HG03039 (cell line): ENCODE measurements around the gene EXOC4.

ENCODE experiments used
- ATAC-seq: cut with Tn5 transposase; IDR thresholded peaks from one replicate; pipeline ENCODE4 v1.9.1; 2021; ENCODE audit warnings: mild to moderate bottlenecking, moderate library complexity; ENCODE audit not compliant: unreplicated experiment

EXOC4 gene

GRCh38 chr7:133851411-133851810 lies 598.5 kb downstream of the EXOC4 start:
- ATAC-seq, result no peak

DNA sequence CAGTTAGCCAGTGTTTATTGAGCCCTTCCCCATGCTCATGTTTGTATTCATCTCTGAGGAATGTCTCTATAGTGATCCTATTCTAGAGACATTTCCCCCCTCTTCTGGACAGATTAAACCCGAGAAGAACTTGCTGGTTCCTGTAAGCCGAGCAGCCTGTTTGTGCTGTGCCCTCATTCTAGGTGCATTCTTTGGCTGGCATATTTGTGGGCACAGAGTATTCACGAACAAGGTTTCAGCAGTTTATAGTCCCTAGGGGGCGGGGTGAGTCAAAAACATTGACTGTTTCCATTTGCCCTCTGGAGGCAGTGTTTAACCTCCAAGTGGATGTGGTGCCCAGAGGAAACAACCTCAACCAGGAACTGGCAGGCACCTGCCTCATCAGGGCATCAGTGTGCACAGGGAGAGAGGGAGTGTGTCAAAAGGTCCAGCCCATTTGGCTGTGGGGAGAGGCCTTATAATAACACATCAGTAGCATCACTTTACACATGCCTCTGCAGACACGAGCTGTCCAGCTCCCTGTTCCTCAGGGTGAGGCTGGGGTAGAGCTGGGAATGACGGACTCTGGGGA lies 600.9 kb downstream of the EXOC4 start:
- no peak for ATAC-seq

DNA sequence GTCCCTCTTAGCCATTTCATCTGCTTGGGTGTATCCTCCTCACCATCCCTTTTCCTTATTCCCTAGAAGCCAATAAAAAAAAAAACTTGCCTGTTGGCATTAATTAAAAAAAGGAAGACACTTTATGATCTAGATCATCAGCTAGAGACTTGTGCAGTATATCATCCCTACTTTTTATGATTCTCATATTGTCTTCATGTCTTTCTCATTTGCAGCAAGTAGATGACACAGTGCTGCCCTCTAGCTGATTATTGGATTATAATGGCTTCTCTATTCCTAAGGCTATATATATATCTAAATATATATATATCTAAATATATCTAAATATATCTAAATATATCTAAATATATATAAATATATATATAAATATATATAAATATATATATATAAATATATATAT lies 601.9 kb downstream of the EXOC4 start:
- no peak for ATAC-seq

DNA sequence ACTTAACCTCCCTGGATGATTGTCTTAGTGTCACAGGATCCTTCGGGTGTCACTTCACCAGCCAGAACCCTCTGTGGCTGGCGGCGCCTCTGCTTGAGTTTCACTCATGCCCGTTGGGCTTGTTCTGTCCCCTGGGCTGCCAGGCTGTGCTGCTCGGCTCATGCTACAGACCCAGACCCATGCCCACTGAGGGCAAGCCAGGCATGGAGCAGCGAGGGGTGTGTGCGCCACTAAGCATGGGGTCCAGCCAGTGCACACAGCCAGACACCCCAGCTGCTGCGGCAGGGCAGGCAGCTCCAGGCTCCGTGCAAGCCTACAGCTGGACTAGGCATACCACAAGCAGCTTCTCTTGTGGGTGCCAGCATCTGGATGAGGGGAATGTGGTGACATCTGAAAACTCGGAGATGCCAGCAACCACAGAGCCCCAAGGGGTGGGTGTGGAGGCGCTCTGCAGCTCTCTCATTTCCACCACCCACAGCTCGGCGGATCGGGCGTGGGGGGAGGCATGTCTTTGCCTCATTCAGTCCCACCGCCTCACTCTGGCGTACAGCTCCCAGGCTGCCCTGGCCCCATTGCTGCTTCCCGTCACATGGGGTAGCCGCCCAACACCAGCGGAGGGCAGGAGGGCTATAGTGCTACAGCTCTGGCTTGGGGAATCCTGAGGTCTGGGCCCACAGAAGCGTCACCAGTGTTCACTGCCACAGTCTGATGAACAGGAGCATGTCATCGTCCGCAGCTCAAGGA lies 604.7 kb downstream of the EXOC4 start:
- ATAC-seq, result no peak

DNA sequence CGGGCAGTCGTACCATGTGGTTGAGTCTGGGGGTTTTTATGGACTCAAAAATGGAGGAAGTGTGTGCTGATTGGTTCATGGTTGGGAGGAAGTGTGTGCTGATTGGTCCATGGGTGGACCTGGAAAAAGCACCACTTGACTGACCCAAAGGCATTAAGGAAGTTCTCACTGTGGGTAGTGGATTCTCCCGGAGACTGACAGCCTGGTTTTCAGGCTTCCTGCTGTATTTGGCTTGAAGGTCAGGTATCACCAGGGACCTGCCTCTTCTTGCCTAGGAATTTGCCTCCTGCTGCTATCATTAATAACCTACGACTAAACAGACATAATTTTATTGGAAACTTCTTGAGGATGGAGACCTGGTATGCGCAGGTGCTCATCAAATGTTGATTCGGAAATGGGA lies 605.4 kb downstream of the EXOC4 start:
- ATAC-seq, result no peak

GRCh38 chr7:133859231-133859630 lies 606.4 kb downstream of the EXOC4 start:
- ATAC-seq, result no peak

- ATAC-seq, result no peak
Observed at GRCh38 chr7:133859871-133860450, 607.1 kb downstream of the EXOC4 start.

- ATAC-seq, result no peak
Observed at GRCh38 chr7:133860628-133861335, 607.9 kb downstream of the EXOC4 start.

DNA sequence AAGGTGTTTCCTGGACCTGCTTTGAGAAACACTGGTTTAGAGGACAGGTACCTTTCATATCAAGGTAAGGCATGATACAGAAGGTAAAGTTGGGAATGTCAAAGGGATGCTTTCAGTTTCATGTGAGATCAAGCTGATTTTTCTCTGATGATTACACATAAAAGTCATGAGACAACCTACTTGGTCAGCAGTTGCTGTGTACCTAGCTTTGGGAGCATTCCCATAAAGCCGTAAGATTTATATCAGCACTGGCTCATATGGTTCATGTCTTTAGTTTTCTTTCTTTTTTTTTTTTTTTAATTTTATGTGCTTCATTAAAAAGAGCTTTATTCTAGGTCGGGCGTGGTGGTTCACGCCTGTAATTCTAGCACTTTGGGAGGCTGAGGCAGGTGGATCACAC lies 609.0 kb downstream of the EXOC4 start:
- no peak for ATAC-seq

- ATAC-seq, result no peak
Observed at GRCh38 chr7:133863362-133864061, 610.6 kb downstream of the EXOC4 start.

GRCh38 chr7:133869556-133869955 lies 616.7 kb downstream of the EXOC4 start:
- no peak for ATAC-seq

DNA sequence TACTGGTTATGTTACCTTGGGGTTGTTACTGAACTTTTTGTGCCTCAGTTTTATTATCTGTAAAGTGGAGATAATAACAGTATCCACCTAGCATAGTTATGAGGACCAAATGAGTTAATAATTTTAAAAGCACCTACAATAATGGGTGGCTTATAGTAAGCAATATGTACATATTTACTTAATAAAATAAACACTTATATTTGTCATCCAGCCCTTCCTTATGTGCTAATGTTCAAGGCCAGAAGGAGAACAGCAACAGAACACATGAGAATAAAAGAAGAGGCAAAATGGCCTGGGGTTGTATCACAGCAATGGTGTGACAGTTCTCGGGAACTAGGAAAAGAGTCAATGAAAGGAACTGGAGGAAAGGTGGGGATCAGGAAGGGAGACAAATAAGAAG lies 618.9 kb downstream of the EXOC4 start:
- no peak for ATAC-seq

DNA sequence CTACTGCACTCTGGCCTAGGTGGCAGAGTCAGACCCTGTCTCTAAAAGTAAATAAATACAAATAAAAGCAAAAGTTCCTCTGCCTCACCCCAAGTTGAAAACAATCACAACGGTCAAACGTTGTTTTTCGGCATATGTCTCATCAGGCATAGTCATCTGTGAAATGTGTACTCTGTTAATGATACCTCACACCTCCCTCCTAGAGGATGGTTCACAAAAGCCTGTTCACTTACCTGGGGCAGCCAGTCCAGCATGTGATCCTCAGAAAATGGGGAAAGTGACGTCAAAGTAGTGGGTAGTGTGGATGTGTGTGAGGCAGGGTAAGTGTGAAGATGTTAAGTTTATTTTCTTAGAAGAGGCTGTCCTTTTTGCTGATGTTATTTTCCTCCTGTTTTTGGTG lies 620.3 kb downstream of the EXOC4 start:
- ATAC-seq, result no peak

DNA sequence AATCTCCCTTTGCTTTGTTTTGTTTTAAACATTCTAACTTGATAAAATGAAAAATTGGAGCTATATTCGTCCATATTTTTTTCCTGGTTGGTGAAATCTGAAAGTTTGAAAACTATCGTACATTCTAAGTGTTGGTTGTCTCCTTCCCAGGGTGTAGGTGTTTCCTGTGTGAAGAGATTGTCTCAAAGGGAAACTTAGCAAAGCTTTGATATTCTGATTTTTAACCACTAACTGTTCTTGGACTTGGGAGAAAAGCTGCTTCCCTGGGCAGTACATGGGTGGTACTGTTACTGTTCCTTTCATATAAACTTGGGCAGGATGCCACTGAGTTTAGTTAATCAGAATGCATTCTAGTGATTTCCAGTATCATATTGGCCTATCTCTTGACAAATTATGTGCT lies 620.8 kb downstream of the EXOC4 start:
- no peak for ATAC-seq

DNA sequence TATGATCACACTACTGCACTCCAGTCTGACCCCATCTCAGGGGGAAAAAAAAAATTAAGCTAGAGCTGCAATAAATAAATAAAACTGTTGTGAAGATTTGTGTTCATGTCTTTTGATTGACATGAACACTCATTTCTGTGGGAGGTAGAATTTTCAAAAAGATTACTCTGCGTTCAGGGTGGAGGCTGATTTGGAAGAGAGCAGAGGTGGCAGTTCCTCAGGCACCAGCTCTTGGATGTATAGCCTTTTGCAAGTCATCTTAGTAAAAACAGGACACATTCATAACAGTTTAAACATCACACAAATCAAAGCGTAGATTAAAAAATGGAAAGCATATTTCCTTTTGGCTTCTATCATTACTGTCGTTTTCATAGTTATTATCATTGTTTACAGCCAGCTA lies 630.7 kb downstream of the EXOC4 start:
- no peak for ATAC-seq

- no peak for ATAC-seq
Observed at GRCh38 chr7:133885213-133885612, 632.3 kb downstream of the EXOC4 start.

DNA sequence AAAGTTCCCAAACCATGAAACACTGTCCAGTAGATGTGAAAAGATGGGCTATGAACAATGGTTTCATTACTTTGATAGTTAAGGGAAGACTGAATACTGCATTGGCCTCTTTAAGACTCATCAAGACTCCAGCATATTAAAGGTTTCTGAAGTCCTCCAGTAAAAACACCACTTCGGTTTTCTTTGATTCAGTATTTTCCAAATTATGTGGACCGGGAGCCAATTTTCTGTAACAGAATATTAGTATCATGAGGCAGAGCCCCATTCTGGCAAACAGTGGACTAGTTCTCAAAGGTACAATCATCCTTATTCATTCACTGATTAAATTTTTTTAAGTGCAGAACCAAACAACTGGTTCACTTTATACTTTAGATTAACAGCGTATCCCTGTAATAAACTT lies 633.2 kb downstream of the EXOC4 start:
- no peak for ATAC-seq

GRCh38 chr7:133886797-133887196 lies 633.9 kb downstream of the EXOC4 start:
- ATAC-seq, result no peak

- no peak for ATAC-seq
Observed at GRCh38 chr7:133887459-133887858, 634.6 kb downstream of the EXOC4 start.

DNA sequence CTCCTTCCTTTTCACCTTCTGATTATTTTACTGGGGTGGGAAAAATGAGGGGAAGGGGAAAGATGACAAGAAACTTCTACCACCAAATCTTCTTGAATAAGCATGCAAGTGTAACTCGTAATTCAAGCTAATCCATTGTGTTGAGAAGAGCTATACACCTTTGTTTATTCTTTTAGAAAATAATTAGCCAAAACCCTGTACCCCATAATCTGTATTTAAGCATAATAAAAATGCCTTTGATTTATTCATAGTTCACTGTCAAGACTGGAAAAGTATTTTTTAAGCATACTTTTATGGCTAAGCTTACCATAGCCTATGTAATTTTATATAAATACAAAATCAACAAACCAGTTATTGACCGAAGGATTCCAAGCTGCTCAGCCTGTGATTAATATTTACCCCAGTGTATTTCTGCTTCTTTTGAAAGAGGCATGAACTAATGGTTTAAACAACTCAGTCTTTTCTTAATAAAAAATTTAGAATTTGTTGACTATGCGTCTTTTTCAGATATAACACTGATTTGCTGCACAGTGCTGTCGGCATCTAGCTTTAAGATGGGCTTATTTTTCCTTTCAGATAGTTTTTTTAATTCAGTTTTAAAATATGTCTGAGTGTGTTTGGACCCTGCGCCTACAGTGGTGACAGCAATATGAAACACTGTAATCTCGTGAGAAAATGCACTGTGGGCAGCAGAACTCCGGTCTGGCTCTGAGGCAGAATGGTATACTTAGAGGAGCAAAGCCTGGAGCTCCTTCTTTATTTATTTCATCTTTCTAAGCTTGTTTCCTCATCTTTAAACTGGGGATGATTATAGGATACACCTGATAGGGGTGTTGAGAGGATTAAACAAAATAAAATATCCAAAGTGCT lies 635.4 kb downstream of the EXOC4 start:
- no peak for ATAC-seq
